GM12874 (cell line): ENCODE data around the gene MT1HL1.

Source experiments
- TF ChIP-seq, protein P1 (sequence below): IDR thresholded peaks from 2 replicates; pipeline ENCODE4 v1.5.1; 2011; ENCODE audit warnings: low read depth, mild to moderate bottlenecking, control low read depth, low read length, moderate library complexity; ENCODE audit not compliant: insufficient read depth

MT1HL1 gene

DNA sequence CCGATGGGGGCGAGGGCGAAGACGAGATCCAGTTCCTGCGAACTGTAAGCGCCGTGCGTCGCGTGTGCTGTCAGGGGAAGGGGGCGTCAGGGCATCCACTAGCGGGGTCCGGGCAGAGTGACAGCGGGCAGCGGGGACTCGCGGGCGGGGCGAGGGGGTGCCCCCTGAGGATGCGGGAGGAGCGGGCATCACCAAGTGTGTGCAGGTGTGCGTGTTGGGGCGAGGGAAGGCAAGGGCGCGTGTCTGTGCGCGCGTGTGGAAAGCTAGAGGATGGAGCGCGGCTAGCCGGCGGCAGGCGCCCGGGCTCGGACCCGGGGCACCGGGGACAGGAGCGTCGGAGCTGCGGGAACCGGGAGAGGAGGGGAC, 38.3 kb upstream of the MT1HL1 start:
- TF ChIP-seq, protein P1, sequence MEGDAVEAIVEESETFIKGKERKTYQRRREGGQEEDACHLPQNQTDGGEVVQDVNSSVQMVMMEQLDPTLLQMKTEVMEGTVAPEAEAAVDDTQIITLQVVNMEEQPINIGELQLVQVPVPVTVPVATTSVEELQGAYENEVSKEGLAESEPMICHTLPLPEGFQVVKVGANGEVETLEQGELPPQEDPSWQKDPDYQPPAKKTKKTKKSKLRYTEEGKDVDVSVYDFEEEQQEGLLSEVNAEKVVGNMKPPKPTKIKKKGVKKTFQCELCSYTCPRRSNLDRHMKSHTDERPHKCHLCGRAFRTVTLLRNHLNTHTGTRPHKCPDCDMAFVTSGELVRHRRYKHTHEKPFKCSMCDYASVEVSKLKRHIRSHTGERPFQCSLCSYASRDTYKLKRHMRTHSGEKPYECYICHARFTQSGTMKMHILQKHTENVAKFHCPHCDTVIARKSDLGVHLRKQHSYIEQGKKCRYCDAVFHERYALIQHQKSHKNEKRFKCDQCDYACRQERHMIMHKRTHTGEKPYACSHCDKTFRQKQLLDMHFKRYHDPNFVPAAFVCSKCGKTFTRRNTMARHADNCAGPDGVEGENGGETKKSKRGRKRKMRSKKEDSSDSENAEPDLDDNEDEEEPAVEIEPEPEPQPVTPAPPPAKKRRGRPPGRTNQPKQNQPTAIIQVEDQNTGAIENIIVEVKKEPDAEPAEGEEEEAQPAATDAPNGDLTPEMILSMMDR = no peak

DNA sequence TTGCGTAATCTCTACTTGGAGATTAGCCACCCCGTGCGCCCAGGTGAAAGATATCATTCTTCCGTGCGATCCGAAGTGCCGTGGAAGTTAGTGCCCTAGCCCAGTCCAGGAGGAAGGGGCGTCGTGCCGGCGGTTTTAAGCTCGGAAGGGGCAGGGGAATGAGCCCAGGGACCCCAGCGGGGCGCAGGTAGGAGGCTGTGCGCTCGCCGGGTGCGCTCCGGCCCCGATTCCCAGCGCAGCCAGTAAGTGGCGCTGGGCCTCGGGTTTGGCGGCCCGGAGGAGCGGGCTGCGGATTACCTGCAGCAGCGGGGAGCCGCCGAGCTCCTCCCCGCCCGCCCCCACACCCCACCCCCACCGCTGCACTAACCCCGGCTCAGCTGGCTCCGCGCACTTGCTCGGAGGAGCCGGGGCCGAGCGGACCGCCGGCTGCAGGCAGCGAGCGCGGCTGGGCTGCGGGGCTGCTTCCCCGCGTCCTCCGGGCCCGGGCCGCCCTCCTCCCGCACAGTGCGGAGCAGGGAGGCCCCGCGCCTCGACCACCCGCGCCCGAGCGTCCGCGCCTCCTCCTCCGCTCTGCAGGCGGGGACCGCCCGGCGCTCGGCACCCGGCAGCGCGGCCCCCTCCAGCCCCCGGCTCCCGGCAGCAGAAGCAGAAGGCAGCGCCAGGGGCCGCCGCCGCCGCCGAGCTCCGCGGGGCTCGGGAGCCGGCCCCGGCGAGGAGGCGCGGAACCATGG, 37.7 kb upstream of the MT1HL1 start, which contains the start of gene RYR2:
Gene RYR2, plus strand, starts transcription at position 390 of the 731 bp plus-strand sequence. Its CDS starts 338 bp downstream, at position 728.
- TF ChIP-seq, protein P1 = peak; percentile 29; the same call in 1 of the 2 replicates

DNA sequence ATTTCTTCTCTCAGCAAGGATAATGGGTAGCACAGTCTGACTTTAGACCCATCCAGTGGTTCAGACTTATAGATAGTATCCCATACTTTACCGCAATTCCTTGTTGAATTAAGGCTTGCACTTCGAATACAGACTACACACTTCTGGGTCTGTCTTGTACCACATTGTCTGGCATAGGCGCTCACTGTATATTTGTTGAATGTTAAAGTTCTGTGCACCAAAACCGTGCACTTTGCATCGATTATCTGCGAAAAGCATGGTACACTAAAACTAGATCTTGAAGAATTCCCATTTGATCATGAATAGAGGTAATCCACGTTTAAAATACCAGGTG, 37.2 kb upstream of the MT1HL1 start:
- TF ChIP-seq, protein P1 = no peak

DNA sequence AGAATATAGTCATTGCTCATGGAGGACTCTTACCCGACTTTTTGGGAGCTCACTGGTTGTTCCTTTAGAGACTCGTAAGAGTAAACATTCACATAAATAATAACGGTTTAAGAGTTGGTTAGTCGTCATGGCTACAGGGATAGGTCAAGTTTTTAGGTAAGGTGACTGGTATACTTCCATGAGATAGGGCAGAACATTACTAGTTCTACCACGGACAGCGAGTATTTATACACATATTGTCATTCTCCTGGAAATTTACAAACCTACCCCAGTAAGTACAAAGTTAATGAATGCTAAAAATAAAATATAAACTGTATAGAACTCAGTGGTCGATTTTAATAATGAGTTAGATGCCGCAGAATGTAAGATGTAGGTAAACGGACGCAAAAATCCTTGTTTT, 36.6 kb upstream of the MT1HL1 start:
- TF ChIP-seq, protein P1 = no peak

DNA sequence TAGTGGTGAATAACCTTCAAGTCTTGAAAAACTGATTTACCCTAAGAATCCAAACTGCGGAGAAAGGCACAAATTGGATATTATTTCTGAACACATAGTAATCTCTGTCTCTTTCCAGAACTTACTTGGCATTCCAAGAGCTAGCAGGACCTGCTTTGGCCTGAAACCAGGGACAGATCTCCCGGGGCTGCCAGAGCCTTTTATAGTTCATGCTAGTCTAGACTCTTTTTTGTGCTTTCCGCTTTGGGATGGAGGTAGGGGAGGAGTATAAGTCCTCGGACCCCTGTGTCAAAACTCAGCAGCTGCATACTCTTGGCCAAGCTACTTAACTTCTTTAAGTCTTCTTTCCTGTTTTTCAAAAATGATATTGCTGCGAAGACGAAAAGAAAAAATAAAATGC, 34.0 kb upstream of the MT1HL1 start:
- TF ChIP-seq, protein P1 = no peak

DNA sequence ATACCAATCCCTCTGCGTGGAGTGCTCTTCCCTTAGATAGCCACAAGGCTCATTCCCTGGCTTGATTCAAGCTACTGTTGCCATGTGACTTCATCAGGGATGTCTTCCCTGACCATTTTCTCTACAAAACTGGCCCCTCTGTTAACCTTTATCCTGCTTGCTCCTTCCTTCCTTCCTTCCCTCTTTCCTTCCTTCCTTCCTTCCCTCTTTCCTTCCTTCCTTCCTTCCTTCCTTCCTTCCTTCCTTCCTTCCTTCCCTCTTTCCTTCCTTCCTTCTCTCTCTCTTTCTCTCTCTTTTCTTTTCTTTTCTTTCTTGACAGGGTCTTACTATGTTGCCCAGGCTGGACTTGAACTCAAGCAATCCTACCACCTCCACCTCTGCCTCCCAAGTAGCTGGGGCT, 31.5 kb upstream of the MT1HL1 start:
- TF ChIP-seq, protein P1 = no peak

DNA sequence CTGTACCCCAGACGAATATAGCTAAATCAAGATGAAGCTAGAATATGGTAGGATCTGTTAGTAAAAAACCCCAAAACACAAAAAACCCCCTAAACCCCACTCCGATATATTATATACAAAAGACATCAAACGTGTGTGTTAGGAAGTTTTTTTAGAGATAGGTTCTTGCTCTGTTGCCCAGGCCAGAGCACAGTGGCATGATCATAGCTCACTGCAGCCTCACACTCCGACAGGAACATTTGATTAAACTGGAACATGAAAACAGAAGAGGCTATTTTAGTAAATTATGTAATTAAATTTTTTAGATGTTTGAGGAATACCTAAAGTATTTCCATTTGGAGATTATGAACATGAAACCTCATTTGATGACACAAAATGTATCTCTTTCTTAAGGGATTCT, 29.6 kb upstream of the MT1HL1 start:
- TF ChIP-seq, protein P1 = no peak
